Heart left ventricle (tissue), 16 donors: ENCODE data around the gene SMG9. TPM values are rescaled to one million over a fixed set of nuclear protein-coding genes. Genes with fewer than 3 reads are reported as not detected.
A peak's percentile ranks its signal among the peaks of the same experiment; 100 is the strongest.

Source experiments
- ATAC-seq, 4 donors: fragments of 200-7000 bp; cut with Tn5 transposase; one replicate each; pipeline ENCODE4 v1.9.1; 2020 to 2022; ENCODE audit warnings: moderate library complexity in 4 of 4, mild to moderate bottlenecking in 3 of 4, moderate number of reproducible peaks in 1 of 4
- DNase-seq, 5 donors: peaks; one replicate each; pipeline ENCODE4 v3.0.0-alpha.2; 2020
- H3K27ac ChIP-seq, 12 donors: fragments of 200-600 bp; sonication (generic) in 4 of 12; one replicate each; pipeline versions ENCODE4 v1.5.0 to v1.8.0; 2016 to 2022; ENCODE audit warnings: mild to moderate bottlenecking in 2 of 12
- H3K27me3 ChIP-seq, 9 donors: fragments of 200-600 bp; sonication (generic) in 2 of 9; one replicate each; pipeline versions ENCODE4 v1.5.1 to v1.8.0; 2016 to 2022; ENCODE audit warnings: mild to moderate bottlenecking in 3 of 9
- H3K36me3 ChIP-seq, 9 donors: fragments of 200-600 bp; sonication (generic) in 2 of 9; one replicate each; pipeline versions ENCODE4 v1.5.0 to v1.8.0; 2018 to 2022; ENCODE audit warnings: mild to moderate bottlenecking in 2 of 9
- H3K4me1 ChIP-seq, 12 donors: fragments of 200-600 bp; sonication (generic) in 4 of 12; one replicate each; pipeline versions ENCODE4 v1.5.0 to v1.8.0; 2016 to 2022; ENCODE audit warnings: mild to moderate bottlenecking in 3 of 12
- H3K4me3 ChIP-seq, 12 donors: fragments of 200-600 bp; sonication (generic) in 4 of 12; one replicate each; pipeline versions ENCODE4 v1.5.0 to v1.8.0; 2017 to 2022; ENCODE audit warnings: mild to moderate bottlenecking in 9 of 12, moderate library complexity in 4 of 12
- H3K9me3 ChIP-seq, 12 donors: fragments of 200-600 bp; sonication (generic) in 4 of 12; one replicate each; pipeline versions ENCODE4 v1.5.0 to v1.8.0; 2016 to 2022; ENCODE audit warnings: mild to moderate bottlenecking in 1 of 12
- CTCF ChIP-seq, 12 donors: fragments of 200-600 bp; sonication (generic) in 4 of 12; IDR thresholded peaks; one replicate each; pipeline versions ENCODE4 v1.5.0 to v1.8.0; 2018 to 2022; ENCODE audit warnings: antibody characterized with exemption in 12 of 12, mild to moderate bottlenecking in 5 of 12
- POLR2A ChIP-seq, 2 donors: fragments of 450-650 bp; IDR thresholded peaks; one replicate each; pipeline ENCODE4 v1.6.1; 2017; ENCODE audit warnings: antibody characterized with exemption in 2 of 2, mild to moderate bottlenecking in 2 of 2, moderate library complexity in 2 of 2
- WGBS, 4 donors: extraction: QIAGEN DNeasy Blood & Tissue Kit in 2 of 4; methylation state at CpG; one replicate each; pipeline versions ENCODE4 v1.1.5 to v1.1.7; 2013 to 2018; 5-methylcytosine and 5-hydroxymethylcytosine counted together
- intact Hi-C, 10 donors: fragments of 100-400 bp; cut with DNase I; formaldehyde crosslinking; loops; one replicate each; pipeline versions ENCODE4 v1.11.1 to v1.14.2; 2022
- polyA plus RNA-seq, 2 donors: library from polyadenylated mRNA; stranded (reverse); fragments of 200-250 nt; gene quantifications; one replicate each; pipeline ENCODE4 v1.2.3, GENCODE V29; 2013
- total RNA-seq, 9 donors: library from RNA; depleted of rRNA in 2 of 9; stranded (reverse); fragments of >200 nt in 2 of 9; fragmentation: NEBNext Ultra II Directional in 3 of 9; extraction: Animal tissue kit (Norgen Biotek cat#: 25700) in 3 of 9; gene quantifications; one replicate each; pipeline versions ENCODE4 v1.1.0 to v1.2.4, GENCODE V29; 2016 to 2023
- donor health status: ischemic (EF 13 %, LVEDD 7.1; RV severe dilation, severe dysfunction).
- donor health status: healthy with polysubstance abuse.
- donor health status: DM: no; HTN: yes; CAD: no.
- donor health status: DM: no; HTN: no; CAD: no.
- donor health status: ischemic (EF 25% LVEDD 6.9; RV normal size, moderate dysfunction).
- donor health status: ischemic (EF 25% LVEDD 5.7; RV mildly dilated, moderate dysfunction).
- donor health status: healthy.
- donor health status: DM: yes; HTN: yes; CAD: no.
- donor health status: ischemic (EF 35%, LVEDD 5.7; RV mildly dilated, moderate dysfunction).
- donor health status: nonischemic (EF 11% LVEDD 7.7; RV severe dilation, severe dysfunction).
- donor health status: DM: yes; HTN: yes; CAD: no.
- donor health status: PGD.
- donor health status: ischemic (EF 29% LVEDD 5.4; RV normal size, mild dysfunction).
- donor health status: nonischemic (EF 23%, LVEDD 6.1; RV moderate dilation, normal function).

The SMG9 gene
- total and polyA plus RNA-seq, 11 donors = 5.8 to 27.7 (median 14.9) TPM

DNA sequence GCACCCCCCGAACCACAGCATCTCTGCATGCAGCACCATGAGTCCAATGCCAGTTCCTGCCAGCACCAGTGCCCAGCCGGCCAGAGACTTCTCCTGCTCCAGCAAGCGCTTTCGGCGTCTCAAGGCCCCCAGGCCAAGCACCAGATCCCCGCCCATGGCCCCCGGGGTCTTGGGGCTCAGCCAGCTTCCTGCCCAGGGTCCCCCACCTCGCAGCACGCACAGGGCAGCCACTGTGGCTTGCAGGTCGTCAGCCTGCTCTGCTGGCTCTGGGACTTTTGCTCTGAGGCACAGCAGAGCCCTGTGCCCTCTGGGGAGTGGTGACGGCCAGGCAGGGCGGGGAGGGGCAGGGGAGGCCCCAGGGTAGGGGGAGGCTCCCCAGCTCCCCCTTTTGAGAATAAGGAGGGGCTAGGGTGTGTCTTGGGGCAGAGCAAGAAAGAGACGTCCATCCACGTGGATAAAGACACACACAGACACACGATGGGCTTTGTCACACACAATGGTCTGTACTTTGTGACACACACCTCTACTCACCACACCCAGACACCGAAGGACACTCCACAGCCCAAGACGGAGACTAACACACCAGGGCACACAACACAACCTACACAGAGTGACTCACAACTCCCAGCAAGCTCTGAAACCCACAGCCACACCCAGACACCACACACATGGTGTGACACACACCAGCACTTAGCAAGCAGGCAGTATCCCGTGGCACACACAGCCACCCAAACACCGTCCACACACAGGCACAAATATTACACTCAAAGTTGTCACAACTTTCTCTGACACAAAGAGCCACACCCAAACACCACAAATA is 26.2 kb upstream of the SMG9 start, which contains the start of gene KCNN4:
Gene KCNN4, minus strand, starts transcription at position 268 of the 820 bp plus-strand sequence. Its CDS starts 112 bp downstream, at position 156.
- Histone ChIP-seq H3K9me3 (no peaks in the 10 kb centered on the region), H3K4me3 (peak within 1 kb of the TSS in 4 of 12 donors; percentile 7 to 53 (median 18)), H3K27me3 (peaks cover 0 to 22% (median 0%) of the 10 kb centered on the region in 9 donors), H3K27ac (peak within 1 kb of the TSS in 1 of 12 donors; percentile 74), H3K4me1 (peaks cover 0 to 58% (median 4%) of the 10 kb centered on the region in 12 donors), H3K36me3 (no peaks in the 10 kb centered on the region)
- DNase-seq = no peak
- WGBS, 4 donors = 35 to 47% (median 39%) methylated on average over 7 to 19 of the region's 19 CpGs
- ATAC-seq = peak in 1 of 4 donors; percentile 21
- TF ChIP-seq CTCF (IDR thresholded peaks at IDR 0.05) = no peak
- no peak for TF ChIP-seq POLR2A (IDR thresholded peaks at IDR 0.05)
- intact Hi-C loops = loop anchor here in 6 of 10 donors (5.0 to 10.0 kb wide), 5 partner anchors 34 to 336 kb away; partner anchors contain the start of genes PLAUR (in 1 of the 6) and ZNF575 (in 1 of the 6)

DNA sequence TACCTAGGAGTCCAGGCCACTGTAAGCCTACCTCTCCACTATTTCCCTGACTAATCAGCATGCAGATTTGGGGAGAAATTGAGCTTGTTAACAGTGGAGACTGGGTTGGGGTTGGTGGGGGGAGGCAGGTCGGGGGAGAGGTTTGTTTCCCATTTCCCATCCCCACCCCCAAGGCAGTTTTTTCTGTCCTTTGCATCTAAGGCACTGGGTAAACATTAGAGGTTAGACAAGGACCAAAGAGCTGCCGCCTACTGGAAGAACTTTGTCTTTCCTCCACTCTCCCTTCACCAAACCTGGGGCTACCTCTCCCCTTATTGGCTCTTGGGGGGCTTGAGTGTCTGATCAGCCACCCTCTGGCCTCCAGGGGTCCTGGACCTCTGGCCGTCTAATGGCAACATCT is 25.1 kb upstream of the SMG9 start:
- ATAC-seq (no peak), DNase-seq (no peak)
- no peak for TF ChIP-seq CTCF (IDR thresholded peaks at IDR 0.05)
- no peak for TF ChIP-seq POLR2A (IDR thresholded peaks at IDR 0.05)
- Histone ChIP-seq H3K9me3 (no peaks in the 10 kb centered on the region), H3K27ac (peak overlapping the region in 2 of 12 donors; percentile 30 to 74), H3K36me3 (no peaks in the 10 kb centered on the region), H3K27me3 (peaks cover 0 to 22% (median 6%) of the 10 kb centered on the region in 9 donors), H3K4me1 (peaks cover 0 to 60% (median 4%) of the 10 kb centered on the region in 12 donors), H3K4me3 (peak overlapping the region in 1 of 12 donors; percentile 39)
- 39 to 56% (median 43%) methylated on average over 3 of the region's 3 CpGs for WGBS, 4 donors
- intact Hi-C loops = loop anchor here in 6 of 10 donors (5.0 to 10.0 kb wide), 5 partner anchors 33 to 335 kb away; partner anchors contain the start of genes PLAUR (in 1 of the 6) and ZNF575 (in 1 of the 6)

- Histone ChIP-seq H3K27me3 (peaks cover 0 to 22% (median 6%) of the 10 kb centered on the region in 9 donors), H3K36me3 (no peaks in the 10 kb centered on the region), H3K27ac (peak overlapping the region in 2 of 12 donors; percentile 30 to 74), H3K4me3 (peak overlapping the region in 1 of 12 donors; percentile 39), H3K4me1 (peaks cover 0 to 61% (median 9%) of the 10 kb centered on the region in 12 donors), H3K9me3 (no peaks in the 10 kb centered on the region)
- TF ChIP-seq CTCF (IDR thresholded peaks at IDR 0.05) = no peak
- no peak for TF ChIP-seq POLR2A (IDR thresholded peaks at IDR 0.05)
- ATAC-seq (peak in 2 of 4 donors; percentile 8 to 30), DNase-seq (peak in 1 of 5 donors; percentile 49)
- intact Hi-C loops = no loop called here
- WGBS, 4 donors = 58 to 73% (median 66%) methylated on average over 7 to 16 of the region's 16 CpGs
These were observed 24.5 kb upstream of the SMG9 start for GRCh38 chr19:43779147-43779819.
